NCI-H2029 treated with DMSO at 0.1 percent for 48 hours (cell line): ENCODE data around the gene RECQL5.
"Not testable (repeated sequence)": the region's sequence is repeated elsewhere in the genome, so short reads cannot be mapped to it uniquely, and the experiment has no call there.

ENCODE experiments used
- DNase-seq: peaks from one replicate; lab custom pipeline; 2025; lab: John Stamatoyannopoulos, UW

Gene RECQL5

GRCh38 chr17:75647921-75648320 lies 19.0 kb downstream of the RECQL5 start:
- no peak for DNase-seq

GRCh38 chr17:75647061-75647460 lies 19.9 kb downstream of the RECQL5 start:
- DNase-seq, result no peak

- no peak for DNase-seq
These were observed 20.3 kb downstream of the RECQL5 start for GRCh38 chr17:75646638-75646992.

- DNase-seq, result no peak
These were observed 20.9 kb downstream of the RECQL5 start for GRCh38 chr17:75645889-75646637.

GRCh38 chr17:75645501-75645888 lies 21.5 kb downstream of the RECQL5 start:
- DNase-seq, result no peak

GRCh38 chr17:75643643-75644017 lies 23.3 kb downstream of the RECQL5 start:
- DNase-seq, result no peak

GRCh38 chr17:75642784-75643642 lies 23.9 kb downstream of the RECQL5 start:
- DNase-seq, result no peak

GRCh38 chr17:75642182-75642783 lies 24.7 kb downstream of the RECQL5 start:
- no peak for DNase-seq

GRCh38 chr17:75641343-75641742 lies 25.6 kb downstream of the RECQL5 start:
- no peak for DNase-seq

GRCh38 chr17:75640556-75641119 lies 26.3 kb downstream of the RECQL5 start:
- no peak for DNase-seq

- DNase-seq, result no peak
These were observed 27.0 kb downstream of the RECQL5 start for GRCh38 chr17:75639771-75640555.

- DNase-seq, result no peak
These were observed 27.6 kb downstream of the RECQL5 start for GRCh38 chr17:75639327-75639726.

- no peak for DNase-seq
These were observed 28.1 kb downstream of the RECQL5 start for GRCh38 chr17:75638893-75639292.

- not testable (repeated sequence) for DNase-seq
These were observed 28.9 kb downstream of the RECQL5 start for GRCh38 chr17:75638039-75638438.

GRCh38 chr17:75637551-75637950 lies 29.4 kb downstream of the RECQL5 start:
- no peak for DNase-seq

GRCh38 chr17:75637143-75637538 lies 29.8 kb downstream of the RECQL5 start:
- no peak for DNase-seq

GRCh38 chr17:75636381-75637142 lies 30.4 kb downstream of the RECQL5 start:
- no peak for DNase-seq

- DNase-seq, result no peak
These were observed 31.2 kb downstream of the RECQL5 start for GRCh38 chr17:75635610-75636202.

- DNase-seq, result no peak
These were observed 32.0 kb downstream of the RECQL5 start for GRCh38 chr17:75634754-75635609.

GRCh38 chr17:75634376-75634740 lies 32.6 kb downstream of the RECQL5 start:
- DNase-seq, result no peak
